Testis (tissue), 2 donors: ENCODE data around the gene CFAP46.

ENCODE experiments used
- POLR2A ChIP-seq: fragments of 450-650 bp; IDR thresholded peaks from one replicate; pipeline ENCODE4 v1.6.1; 2017; ENCODE audit warnings: antibody characterized with exemption, mild to moderate bottlenecking, moderate library complexity
- TF ChIP-seq, protein P1 (sequence below), 3 experiments: fragments of 450-650 bp in 2 of 3; fragments of 200-600 bp in 1 of 3; sonication (generic) in 1 of 3; IDR thresholded peaks; one replicate each; pipeline ENCODE4 v1.5.1; 2016 to 2019; ENCODE audit warnings: antibody characterized with exemption in 3 of 3, mild to moderate bottlenecking in 2 of 3, moderate library complexity in 1 of 3

DNA sequence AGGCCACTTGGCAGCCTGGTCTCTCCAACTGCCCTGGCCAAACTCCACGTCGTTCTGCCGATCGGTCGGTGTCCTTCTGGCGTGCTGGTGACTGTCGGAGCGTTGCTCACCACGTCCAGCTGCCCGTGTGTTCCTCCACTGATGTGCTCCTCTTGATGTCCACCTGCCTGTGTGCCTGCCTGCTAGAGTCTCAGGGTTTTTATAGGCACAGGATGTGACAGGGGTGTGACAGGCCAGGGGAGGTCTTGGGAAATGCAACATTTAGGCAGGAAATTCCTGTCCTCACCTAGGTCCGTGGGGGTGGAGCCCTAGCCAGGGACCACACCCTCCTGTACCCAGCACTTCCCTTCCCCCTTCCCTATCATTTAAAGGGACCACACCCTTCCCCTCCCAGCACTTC lies 25.2 kb upstream of the CFAP46 start:
- TF ChIP-seq, protein P1, sequence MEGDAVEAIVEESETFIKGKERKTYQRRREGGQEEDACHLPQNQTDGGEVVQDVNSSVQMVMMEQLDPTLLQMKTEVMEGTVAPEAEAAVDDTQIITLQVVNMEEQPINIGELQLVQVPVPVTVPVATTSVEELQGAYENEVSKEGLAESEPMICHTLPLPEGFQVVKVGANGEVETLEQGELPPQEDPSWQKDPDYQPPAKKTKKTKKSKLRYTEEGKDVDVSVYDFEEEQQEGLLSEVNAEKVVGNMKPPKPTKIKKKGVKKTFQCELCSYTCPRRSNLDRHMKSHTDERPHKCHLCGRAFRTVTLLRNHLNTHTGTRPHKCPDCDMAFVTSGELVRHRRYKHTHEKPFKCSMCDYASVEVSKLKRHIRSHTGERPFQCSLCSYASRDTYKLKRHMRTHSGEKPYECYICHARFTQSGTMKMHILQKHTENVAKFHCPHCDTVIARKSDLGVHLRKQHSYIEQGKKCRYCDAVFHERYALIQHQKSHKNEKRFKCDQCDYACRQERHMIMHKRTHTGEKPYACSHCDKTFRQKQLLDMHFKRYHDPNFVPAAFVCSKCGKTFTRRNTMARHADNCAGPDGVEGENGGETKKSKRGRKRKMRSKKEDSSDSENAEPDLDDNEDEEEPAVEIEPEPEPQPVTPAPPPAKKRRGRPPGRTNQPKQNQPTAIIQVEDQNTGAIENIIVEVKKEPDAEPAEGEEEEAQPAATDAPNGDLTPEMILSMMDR (IDR thresholded peaks at IDR 0.05): no peak
- no peak for TF ChIP-seq POLR2A
